Astrocyte of the spinal cord (primary cell): ENCODE results near the gene AOPEP.
A peak's percentile ranks its signal among the peaks of the same experiment; 100 is the strongest.

ENCODE experiments used
- DNase-seq: peaks from one replicate; pipeline ENCODE4 v3.0.0; 2011; ENCODE audit warnings: low read depth, low spot score
- H3K4me3 ChIP-seq: 2 replicates; pipeline ENCODE4 v1.5.1; 2011; ENCODE audit warnings: low read depth, mild to moderate bottlenecking, low read length, moderate library complexity
- CTCF ChIP-seq: IDR thresholded peaks from 2 replicates; pipeline ENCODE4 v1.5.1; 2012; ENCODE audit warnings: low read depth, mild to moderate bottlenecking, low read length, inconsistent platforms
- in situ Hi-C: cut with HindIII; loops from 2 replicates; pipeline ENCODE4 v1.10.0; 2017; ENCODE audit warnings: low sequenced_read_pairs

Gene AOPEP

GRCh38 chr9:94869415-94869843 is 142.9 kb downstream of the AOPEP start:
- no peak overlapping the region for H3K4me3 ChIP-seq
- in situ Hi-C loops = no loop called here
- TF ChIP-seq CTCF = no peak
- peak; percentile 58 for DNase-seq

- no peak overlapping the region for H3K4me3 ChIP-seq
- TF ChIP-seq CTCF = no peak
- in situ Hi-C loops = no loop called here
- DNase-seq = no peak
These were observed 143.9 kb downstream of the AOPEP start for GRCh38 chr9:94870465-94870792.

- no peak for DNase-seq
- in situ Hi-C loops = no loop called here
- no peak for TF ChIP-seq CTCF
- no peak overlapping the region for H3K4me3 ChIP-seq
These were observed 144.5 kb downstream of the AOPEP start for GRCh38 chr9:94870793-94871558.

GRCh38 chr9:94872083-94872833 is 145.8 kb downstream of the AOPEP start:
- in situ Hi-C loops = no loop called here
- no peak overlapping the region for H3K4me3 ChIP-seq
- TF ChIP-seq CTCF = no peak
- no peak for DNase-seq

GRCh38 chr9:94872891-94873511 is 146.5 kb downstream of the AOPEP start:
- H3K4me3 ChIP-seq = no peak overlapping the region
- DNase-seq = no peak
- TF ChIP-seq CTCF = no peak
- in situ Hi-C loops = no loop called here

- in situ Hi-C loops = no loop called here
- no peak overlapping the region for H3K4me3 ChIP-seq
- DNase-seq = peak; percentile 87
- no peak for TF ChIP-seq CTCF
These were observed 147.8 kb downstream of the AOPEP start for GRCh38 chr9:94874316-94874715.
